Liver (tissue), 3 donors: ENCODE results near the gene FAM216B.

ENCODE experiments used
- GABPA ChIP-seq, 2 donors: IDR thresholded peaks in 1 of 2; conservative IDR thresholded peaks in 1 of 2; 2 replicates each; pipeline ENCODE4 v1.6.1; 2016; ENCODE audit warnings: antibody characterized with exemption in 2 of 2, mild to moderate bottlenecking in 1 of 2, moderate library complexity in 1 of 2
- HNF4A ChIP-seq, 2 donors: conservative IDR thresholded peaks; 2 replicates each; pipeline ENCODE4 v1.6.1; 2016; ENCODE audit warnings: antibody characterized with exemption in 2 of 2, mild to moderate bottlenecking in 2 of 2
- YY1 ChIP-seq: IDR thresholded peaks from 2 replicates; pipeline ENCODE4 v1.6.1; 2016; ENCODE audit warnings: antibody characterized with exemption, mild to moderate bottlenecking
- TF ChIP-seq, protein P1 (sequence below): fragments of 150-350 bp; IDR thresholded peaks from 2 replicates; pipeline ENCODE4 v1.5.1; 2017; ENCODE audit warnings: improper control_type of control experiment, low read depth, low read length; ENCODE audit not compliant: missing input control
- TF ChIP-seq, protein P2 (sequence below): IDR thresholded peaks from 2 replicates; pipeline ENCODE4 v1.6.1; 2016; ENCODE audit warnings: antibody characterized with exemption
- donor health status: healthy.
- donor health status: healthy.

DNA sequence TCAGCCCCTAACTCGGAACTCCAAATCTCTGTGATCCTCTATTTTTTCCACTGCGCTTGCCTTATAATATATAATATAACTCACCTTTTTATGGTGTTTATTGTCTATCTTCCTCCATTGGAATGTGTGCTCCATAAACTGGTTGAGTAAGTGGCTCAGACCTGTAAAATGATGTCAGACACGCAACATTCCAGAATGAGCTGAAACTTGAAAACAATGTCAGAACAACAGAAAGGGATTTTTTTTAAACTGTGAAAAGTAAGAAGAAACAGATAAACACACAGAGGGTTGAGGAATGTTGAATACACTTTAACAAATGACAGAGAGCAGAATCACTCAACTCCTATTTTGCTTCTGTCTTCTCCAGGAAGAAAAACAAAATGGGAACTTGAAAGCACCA, 19.1 kb upstream of the FAM216B start:
- TF ChIP-seq YY1 = no peak
- TF ChIP-seq, protein P1, sequence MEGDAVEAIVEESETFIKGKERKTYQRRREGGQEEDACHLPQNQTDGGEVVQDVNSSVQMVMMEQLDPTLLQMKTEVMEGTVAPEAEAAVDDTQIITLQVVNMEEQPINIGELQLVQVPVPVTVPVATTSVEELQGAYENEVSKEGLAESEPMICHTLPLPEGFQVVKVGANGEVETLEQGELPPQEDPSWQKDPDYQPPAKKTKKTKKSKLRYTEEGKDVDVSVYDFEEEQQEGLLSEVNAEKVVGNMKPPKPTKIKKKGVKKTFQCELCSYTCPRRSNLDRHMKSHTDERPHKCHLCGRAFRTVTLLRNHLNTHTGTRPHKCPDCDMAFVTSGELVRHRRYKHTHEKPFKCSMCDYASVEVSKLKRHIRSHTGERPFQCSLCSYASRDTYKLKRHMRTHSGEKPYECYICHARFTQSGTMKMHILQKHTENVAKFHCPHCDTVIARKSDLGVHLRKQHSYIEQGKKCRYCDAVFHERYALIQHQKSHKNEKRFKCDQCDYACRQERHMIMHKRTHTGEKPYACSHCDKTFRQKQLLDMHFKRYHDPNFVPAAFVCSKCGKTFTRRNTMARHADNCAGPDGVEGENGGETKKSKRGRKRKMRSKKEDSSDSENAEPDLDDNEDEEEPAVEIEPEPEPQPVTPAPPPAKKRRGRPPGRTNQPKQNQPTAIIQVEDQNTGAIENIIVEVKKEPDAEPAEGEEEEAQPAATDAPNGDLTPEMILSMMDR = no peak
- no peak for TF ChIP-seq HNF4A (conservative IDR thresholded peaks at IDR 0.05)
- TF ChIP-seq, protein P2, sequence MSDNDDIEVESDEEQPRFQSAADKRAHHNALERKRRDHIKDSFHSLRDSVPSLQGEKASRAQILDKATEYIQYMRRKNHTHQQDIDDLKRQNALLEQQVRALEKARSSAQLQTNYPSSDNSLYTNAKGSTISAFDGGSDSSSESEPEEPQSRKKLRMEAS = no peak
- no peak for TF ChIP-seq GABPA (IDR thresholded peaks at IDR 0.05 in 1 of 2, conservative IDR thresholded peaks at IDR 0.05 in 1 of 2)
